HG03280 (cell line): ENCODE results near the gene C3orf22.

Experiments
- ATAC-seq: cut with Tn5 transposase; IDR thresholded peaks from one replicate; pipeline ENCODE4 v1.9.1; 2021; ENCODE audit warnings: mild to moderate bottlenecking, moderate library complexity; ENCODE audit not compliant: unreplicated experiment

Gene C3orf22

GRCh38 chr3:126528800-126529541 is 29.8 kb downstream of the C3orf22 start:
- ATAC-seq = no peak

DNA sequence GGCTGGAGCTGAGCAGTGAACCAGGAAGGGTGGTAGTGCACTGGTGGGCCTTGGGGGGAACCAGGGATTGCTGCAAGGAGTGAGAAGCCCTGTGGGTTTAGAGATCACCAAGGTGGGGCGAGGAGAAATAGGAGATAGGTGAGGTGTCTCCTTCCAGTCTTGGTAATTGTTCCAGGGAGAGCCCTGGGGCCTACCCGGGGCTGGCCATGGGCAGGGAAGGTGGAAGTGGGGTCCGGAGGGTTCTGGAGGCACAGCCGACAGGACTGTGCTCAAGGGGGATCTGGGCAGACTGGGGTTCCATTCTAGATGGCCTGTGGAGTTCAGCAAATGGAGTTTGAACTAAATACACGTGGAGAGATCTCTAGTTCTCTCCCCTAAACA is 30.3 kb downstream of the C3orf22 start:
- no peak for ATAC-seq

DNA sequence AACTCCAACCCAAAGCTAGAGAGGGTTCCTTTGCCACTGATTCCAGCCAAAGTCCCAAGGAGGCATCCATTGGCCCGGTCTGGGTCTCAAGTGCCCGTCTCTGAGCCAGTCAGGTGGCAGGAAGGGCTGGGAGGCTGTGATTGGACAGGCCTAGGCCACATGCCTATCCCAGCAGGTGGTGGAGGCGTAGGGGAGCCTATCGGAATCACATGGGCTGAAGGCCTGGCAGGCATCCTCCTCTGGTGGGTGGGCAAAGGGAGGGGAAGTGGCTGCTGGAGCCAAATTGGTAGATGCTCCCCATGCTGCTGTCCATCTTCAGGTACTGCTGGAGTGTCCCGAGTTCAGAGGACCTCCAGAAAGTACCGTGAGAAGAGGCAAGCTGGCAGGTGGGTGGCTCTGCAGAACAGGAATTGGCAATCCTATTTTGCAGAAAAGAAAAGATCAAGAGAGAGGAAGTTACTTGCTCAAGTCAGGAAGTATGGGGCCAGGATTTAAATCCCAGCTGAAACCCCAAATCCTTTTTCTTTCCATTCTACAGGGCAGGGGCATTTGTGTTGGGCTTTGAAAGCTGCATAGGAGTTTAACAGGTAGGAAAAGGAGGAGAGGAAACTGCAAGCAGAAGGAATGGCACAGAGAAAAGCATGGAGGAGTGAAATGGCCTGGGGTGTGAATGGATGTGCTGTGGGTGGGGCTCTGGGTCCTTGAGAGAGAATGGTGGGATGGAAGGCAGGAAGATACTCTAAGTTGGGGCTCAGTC is 31.1 kb downstream of the C3orf22 start:
- no peak for ATAC-seq

- ATAC-seq = no peak
Measured at GRCh38 chr3:126527006-126527405, 31.7 kb downstream of the C3orf22 start.

DNA sequence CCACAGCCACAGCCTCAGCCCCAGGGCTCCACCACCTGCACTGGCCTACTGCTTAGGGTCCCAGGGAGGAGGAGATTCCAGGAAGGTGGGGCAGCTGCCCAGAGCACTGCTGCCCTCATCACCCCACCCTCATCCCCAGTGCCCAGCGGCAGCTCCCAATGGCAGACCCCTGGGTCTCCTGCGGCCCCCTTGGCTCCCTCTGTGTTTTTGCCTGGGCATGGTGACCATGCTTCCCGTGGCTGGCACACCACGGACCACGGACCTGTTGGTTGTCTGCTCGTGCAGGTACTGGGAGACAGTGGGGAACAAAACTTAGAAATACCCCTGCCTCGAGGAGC is 32.1 kb downstream of the C3orf22 start:
- ATAC-seq = no peak

DNA sequence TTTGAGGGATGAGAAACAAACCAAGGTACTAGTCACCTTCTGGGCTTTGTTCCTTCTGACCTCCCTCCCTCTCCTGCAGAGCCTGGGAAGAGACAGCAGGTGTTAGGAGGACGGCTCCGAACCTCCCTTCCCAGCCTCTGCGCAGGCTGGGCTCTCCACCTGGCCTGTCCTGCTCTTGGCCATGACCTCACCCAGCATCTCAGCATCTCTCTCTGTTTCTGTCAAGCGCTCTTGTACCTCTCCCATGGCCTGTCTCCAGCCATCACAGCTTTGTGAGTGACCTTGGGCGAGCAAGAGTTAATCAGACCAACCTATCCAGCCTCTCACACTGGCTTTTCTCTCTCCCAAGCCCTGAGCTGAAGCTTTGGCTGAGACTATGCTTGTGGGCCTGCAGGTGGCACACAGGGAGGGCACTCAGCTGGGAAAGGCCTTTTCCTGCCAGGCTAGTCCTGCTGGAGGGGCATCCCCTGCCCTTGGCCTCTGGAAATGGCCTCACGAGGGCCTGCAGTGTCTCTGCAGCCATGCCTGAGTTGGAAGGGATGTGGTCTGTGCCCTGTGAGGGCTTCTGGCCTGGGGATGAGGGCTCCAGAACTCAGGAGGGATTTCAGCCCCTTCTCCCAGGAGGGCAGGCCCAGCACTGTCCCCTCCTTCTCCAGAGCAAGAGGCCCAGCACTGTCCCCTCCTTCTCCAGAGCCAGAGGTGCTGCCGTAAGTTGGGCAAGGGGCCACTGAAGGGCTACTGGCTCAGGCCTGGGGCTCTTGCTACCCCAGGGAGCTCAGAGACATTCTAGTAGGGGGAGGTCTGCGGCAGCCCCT is 32.7 kb downstream of the C3orf22 start:
- ATAC-seq = no peak

GRCh38 chr3:126525091-126525852 is 33.5 kb downstream of the C3orf22 start:
- no peak for ATAC-seq

- ATAC-seq = no peak
Measured at GRCh38 chr3:126524429-126524988, 34.2 kb downstream of the C3orf22 start.

DNA sequence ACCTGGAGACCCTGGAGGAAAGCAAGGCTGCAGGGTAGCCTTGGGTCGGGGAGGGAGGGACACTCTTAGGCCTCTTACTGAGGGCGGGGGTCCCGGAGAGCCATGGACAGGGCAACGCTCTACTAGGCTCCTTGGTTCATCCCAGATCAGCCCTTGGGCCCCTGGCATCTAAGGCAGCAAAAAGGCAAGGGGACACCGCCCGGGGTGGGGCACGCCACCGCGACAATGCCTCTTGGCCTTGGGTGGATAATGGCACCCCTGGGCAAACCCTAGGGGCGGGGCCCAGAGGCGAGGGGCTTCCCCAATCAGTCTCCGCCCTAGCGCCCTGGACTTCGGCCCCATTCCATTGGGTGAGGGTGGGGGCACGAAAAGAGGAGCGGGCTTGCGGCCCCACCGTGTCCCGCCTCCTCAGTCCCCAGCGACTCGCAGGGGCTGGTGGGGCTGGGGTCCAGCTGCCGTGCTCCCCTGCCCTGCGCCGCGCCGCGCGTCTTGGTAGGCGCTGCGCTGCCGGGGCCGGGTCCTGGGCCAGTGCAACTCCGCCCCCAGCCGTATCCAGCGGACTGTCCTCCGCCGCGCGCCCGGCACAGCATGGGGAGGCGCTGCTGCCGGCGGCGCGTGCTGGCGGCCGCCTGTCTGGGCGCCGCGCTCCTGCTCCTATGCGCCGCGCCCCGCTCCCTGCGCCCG is 34.8 kb downstream of the C3orf22 start, which contains the start of gene CHST13:
TSS of gene CHST13 (plus strand) at position 411 of the 684 bp plus-strand sequence. CDS start at position 589, 178 bp downstream.
- no peak for ATAC-seq

DNA sequence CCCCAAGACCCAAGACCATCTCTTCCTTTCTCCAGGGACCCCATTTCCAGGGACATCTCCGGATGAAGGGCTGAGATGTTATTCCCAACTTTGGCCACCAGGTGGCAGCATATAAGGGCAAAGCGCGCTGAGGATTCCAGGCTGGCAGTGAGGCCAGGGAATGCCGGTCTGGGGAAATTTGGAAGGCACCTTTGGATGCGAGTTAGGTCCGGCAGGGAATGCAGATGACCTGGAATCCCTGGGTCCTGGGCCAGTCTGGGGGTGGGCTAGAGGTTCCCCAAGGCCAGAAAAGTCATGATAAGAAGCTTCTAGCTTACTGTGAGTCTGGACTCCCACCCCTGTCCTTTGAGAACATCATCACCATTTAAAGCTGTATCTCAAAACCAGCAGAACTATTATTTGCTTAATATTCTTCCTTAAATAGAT is 36.4 kb downstream of the C3orf22 start:
- no peak for ATAC-seq

- no peak for ATAC-seq
Measured at GRCh38 chr3:126521122-126521891, 37.4 kb downstream of the C3orf22 start.

DNA sequence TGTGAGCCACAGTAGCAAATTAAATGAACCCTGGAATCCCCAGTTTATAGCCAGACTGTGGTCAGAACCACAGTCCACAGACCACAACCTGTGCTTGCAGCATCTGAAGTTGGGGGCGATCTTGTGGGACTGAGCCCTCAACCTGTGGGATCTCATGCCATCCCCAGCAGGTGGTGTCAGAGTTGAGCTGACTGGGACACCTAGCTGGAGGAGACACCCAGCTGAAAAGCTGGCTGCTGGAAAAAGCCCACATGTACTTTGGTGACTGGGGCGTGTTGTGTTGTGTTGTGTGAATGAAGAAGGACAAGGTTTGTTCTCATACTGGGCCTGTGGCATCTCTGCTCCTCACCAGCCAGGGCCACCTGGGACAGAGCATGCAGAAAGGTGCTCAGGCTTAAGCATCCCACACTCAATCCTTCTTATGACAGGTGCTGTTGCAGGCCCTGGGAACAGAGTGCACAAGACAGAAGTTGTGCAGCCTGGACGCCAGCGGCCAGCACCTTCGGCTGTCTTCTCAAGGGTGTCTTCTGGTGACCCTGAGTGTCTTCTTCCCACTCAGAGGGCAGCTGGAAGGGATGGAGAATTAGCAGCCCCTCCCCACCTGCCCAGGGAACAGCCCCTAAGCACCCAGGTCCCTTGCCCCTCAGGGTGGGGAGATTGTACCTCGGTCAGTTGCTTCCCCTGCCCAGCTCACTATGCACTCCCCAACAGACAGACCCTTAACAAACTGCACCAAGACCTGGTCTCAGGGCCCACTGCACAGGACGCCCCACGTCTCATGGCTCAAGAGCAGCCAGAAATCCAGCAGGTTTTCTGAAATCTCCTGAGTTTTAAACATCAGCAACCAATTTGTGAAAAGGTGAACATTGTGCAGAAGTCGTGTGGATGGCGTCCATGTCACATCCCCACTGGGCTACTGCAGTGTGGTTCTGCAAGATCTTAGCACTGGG is 39.0 kb downstream of the C3orf22 start:
- no peak for ATAC-seq

DNA sequence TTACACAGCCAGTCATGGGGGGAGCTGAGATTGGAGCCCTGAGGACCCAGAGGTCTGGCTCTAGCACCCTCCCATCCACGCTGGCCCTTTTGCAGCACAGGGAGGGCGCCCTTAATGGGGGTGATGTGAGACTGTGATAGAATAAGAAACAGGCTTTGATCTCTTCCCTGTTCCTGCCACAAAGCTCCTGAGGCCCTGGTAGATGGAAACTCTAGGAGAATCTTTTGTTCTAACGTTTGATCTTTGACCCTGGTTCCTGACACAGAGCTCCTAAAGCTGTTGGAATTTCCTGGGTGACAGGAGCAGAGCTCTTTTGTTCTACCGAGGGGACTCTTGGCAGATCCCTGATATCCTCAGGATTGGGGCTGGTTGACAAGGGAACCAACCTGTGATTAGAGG is 40.0 kb downstream of the C3orf22 start:
- ATAC-seq = no peak

GRCh38 chr3:126517986-126518778 is 40.5 kb downstream of the C3orf22 start:
- ATAC-seq = no peak

DNA sequence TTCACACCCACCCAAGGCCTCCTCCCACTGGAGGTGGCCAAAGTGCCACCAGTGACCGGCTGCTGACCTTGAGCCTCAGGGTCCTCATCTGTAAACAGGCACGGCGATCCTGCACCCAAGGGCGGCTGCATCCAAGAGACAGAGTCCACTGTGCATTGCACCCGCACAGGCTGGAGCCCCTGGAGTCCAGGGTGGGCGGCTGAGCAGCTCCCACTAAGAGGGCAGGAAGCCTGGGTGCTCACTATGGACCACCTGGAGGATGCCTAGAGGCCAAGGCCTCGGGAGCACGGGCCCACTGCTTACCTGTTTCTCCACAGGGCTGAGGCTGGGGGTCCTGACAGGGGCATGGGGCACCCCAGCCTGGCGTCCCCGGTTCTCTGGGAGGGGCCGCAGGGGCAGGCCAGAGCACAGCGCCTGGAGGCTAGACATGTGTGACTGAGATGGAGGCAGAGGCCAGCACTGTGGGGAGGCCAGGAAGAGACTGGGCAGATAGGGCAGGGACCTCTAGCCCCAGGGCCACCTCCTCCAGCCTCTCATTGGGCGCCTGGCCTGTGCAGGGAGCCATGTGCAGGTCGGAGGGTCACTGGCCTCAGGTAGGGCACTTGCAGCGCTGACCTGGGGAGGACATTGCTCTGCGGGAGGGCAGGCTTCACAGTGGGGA is 41.3 kb downstream of the C3orf22 start, which contains the start of gene UROC1:
TSS of gene UROC1 (minus strand) at position 483 of the 661 bp plus-strand sequence. CDS start at position 429, 54 bp downstream.
- no peak for ATAC-seq

DNA sequence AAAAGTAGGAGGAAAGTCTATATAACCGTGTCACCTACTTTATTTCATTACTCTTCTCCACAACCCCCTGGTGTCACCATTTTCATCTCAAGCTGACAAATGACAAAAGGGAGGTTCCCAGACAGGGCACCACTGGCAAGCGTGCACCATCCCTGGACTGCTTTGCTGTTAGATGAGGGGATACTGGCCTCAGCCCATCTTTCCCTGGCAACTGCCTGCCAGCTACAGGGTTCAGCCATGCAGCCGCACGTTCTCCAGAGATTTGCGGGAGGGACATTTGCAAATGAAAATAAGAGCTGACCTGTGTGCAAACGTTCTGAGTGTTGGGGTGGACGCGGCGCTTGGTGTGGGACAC is 41.8 kb downstream of the C3orf22 start:
- ATAC-seq = no peak
